HG03095 (cell line): ENCODE data around the gene IREB2.

Experiments used
- ATAC-seq: cut with Tn5 transposase; IDR thresholded peaks from one replicate; pipeline ENCODE4 v1.9.1; 2021; ENCODE audit warnings: moderate library complexity; ENCODE audit not compliant: unreplicated experiment

The IREB2 gene

DNA sequence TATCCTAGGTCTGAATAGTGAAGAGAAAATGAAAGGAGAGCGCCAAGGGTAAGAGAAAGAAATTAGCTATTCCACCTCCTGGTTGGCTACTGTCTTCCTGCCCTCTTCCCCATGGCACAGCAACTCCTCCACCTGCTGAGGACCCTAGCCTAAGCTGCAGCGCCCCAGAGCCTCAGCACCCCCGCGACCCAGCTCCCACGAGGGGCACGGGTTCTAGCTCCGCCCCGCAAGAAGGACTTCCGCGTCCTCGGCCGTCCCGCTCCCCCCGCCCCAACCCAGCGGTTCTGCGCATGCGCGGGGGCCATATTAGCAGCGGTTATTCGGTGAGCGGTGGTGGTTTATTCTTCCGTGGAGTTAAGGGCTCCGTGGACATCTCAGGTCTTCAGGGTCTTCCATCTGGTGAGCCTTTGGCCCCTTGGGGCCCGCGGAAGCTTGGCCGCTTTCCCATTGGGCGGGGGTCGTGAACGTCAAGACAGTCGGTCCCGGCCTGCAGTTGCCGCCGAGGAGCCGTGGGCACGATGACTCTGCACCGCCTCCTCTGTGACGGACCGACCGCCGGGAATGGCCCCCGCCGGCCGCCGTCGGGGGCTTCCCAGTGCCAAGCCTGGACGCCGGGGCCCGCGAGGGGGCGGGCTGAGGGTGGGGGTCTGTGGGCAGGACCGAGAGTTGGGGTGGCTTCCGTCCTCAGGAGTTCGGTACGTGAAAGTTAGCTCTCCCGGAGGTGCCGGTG, 102.3 kb downstream of the IREB2 start, which contains the start of gene PSMA4:
TSS of gene PSMA4 (plus strand) at position 304 of the 730 bp plus-strand sequence. CDS start 1,484 bp downstream, outside the sequence.
- peak; percentile 68 for ATAC-seq

DNA sequence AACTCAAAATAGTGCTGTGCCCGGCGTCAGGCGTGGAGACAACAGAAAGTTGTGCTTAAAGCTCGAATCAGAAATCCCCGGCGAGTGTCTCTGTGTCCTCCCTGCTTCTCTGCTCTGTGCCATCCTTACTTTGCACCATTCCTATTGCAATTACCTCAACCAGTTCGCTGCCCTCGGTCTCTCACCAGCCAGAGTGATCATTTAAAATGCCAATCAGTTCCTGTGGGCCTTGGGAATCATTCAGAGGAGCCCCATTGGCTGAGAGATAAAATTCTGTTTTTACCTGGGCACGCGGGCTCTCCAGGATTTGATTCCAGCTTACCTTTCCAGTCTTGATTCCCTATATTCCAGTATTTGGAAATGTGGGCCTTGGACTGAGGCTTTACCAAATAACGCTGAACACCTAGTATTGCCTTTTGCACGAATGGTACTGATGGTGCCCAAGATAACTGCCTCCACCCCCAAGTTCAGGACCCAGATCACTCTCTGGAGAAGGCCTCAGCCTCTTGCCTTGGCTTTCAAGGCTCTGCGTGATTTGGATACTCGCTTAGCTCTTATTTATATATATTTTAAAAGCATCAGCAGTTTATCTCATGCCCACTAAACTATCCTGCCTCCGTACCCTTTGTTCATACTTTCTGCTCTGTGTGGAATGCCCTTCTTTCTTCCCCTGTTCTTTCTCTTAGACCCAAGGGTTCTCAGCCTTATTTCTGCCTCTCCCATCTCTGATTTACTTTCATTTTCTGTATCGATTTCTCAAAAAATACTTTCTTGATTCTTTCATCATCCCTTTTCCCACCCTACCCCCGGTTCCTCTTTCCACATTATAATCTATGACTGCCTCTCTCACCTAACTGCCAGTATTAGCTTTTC, 103.1 kb downstream of the IREB2 start:
- ATAC-seq = no peak

DNA sequence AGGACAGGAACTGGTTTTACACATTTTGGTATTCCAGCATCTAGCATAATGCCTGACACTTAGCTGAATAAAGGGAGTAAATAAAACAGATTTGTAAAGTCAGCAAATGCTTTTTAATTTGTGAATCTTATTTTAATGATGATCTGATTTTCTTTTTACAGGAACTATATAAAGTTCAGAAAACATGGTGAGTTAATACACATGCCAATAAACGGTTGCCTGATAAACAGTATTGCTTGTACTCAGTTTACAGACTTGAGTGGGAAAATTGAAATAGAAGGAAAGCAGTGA, 103.7 kb downstream of the IREB2 start:
- no peak for ATAC-seq

DNA sequence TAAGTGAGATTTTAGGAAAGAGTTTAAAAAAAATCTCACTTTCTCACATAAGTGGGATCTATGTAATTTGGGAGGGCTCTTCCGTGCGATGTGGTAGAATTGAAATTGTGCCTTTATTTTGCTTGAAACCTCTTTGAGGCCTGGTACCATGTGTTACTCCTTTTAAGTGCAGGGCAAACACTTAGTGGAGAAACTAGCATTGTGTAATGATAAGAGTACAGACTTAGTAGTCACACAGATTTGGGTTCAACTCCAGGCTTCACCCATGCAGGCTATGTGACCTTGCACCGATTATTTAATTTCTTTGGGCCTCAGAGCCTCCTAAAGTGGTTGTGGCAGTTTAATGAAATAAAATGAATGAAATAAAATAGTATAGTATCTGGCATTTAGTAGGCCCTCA, 104.6 kb downstream of the IREB2 start:
- ATAC-seq = no peak

DNA sequence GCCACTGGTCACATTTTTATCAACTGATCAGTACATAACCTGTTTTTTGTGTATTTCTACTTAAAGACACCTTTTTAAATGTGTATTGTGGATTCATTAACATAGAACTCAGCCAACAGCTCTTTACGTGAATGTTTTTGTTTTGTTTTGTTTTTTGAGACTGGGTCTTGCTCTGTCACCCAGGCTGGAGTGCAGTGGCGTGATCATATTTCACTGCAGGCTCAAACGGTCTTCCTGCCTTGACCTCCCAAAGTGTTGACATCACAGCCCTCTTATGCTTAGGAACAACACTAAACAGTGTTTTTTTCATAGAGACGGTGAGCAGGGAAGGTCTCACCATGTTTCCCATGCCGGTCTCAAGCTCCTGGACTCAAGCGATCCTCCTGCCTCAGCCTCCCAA, 112.2 kb downstream of the IREB2 start:
- ATAC-seq = no peak

DNA sequence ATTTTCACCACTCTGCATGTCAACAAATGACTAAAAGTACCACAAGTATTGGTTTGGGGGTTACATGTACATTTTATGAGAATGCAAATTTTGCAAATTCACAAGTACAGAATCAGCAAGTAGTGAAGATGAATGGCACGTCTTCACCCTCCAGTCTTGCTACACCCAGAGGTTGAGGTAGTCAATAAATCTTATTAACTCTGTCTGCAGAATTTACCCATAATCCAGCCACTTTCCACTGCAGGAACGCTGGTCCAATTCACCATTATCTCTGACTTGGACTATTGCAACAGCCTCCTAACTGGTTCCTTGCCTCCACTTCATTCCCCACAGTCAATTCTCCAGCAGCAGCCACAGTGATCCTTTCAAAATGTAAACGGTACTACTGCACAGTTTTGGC, 112.8 kb downstream of the IREB2 start:
- no peak for ATAC-seq
